Activated T-cell treated with anti-CD3 and anti-CD28 coated beads, Interleukin-2, amount 50 U/mL, for 72 hours (primary cell): ENCODE data around the gene STIM2. TPM values are rescaled to one million over a fixed set of nuclear protein-coding genes. Genes with fewer than 3 reads are reported as not detected.
A peak's percentile ranks its signal among the peaks of the same experiment; 100 is the strongest.

ENCODE experiments used
- ATAC-seq, 2 donors: fragments of 150-1000 bp; cut with Tn5 transposase; replicated peaks in 1 of 2; 2 replicates each; pipeline ENCODE4 v1.10.0; 2021; ENCODE audit warnings: moderate library complexity in 2 of 2, mild to moderate bottlenecking in 1 of 2
- DNase-seq, 2 donors: peaks; one replicate each; pipeline ENCODE4 v3.0.0; 2021 to 2022; ENCODE audit warnings: mixed read lengths in 1 of 2
- H3K27ac Mint-ChIP-seq: one replicate; pipeline ENCODE4 v1.8.0; 2022; ENCODE audit warnings: mild to moderate bottlenecking, moderate library complexity, mixed read lengths
- H3K27me3 Mint-ChIP-seq: one replicate; pipeline ENCODE4 v1.8.0; 2022; ENCODE audit warnings: low read depth, mixed read lengths
- H3K36me3 Mint-ChIP-seq, 2 donors: one replicate each; pipeline ENCODE4 v1.8.0; 2022; ENCODE audit warnings: mixed read lengths in 2 of 2, mild to moderate bottlenecking in 1 of 2; ENCODE audit not compliant: insufficient read depth in 2 of 2
- H3K4me1 Mint-ChIP-seq: one replicate; pipeline ENCODE4 v1.8.0; 2022; ENCODE audit warnings: low read depth, mixed read lengths
- H3K4me3 Mint-ChIP-seq, 2 donors: one replicate each; pipeline ENCODE4 v1.8.0; 2022; ENCODE audit warnings: mild to moderate bottlenecking in 2 of 2, mixed read lengths in 2 of 2, moderate library complexity in 2 of 2
- H3K9me3 Mint-ChIP-seq, 2 donors: one replicate each; pipeline ENCODE4 v1.8.0; 2022; ENCODE audit warnings: mixed read lengths in 2 of 2
- total RNA-seq, 2 donors: library from RNA; stranded (reverse); gene quantifications; one replicate each; pipeline ENCODE4 v1.2.3, GENCODE V29; 2022

The STIM2 gene
- total RNA-seq, 2 donors from 2014 or later = 39.6 to 47.0 TPM

GRCh38 chr4:26842911-26843310 is 17.7 kb upstream of the STIM2 start:
- H3K9me3 Mint-ChIP-seq = peaks cover 0 to 8% of the 10 kb centered on the region in 2 donors
- ATAC-seq (no peak), DNase-seq (no peak)
- no peak overlapping the region for H3K27ac Mint-ChIP-seq
- peaks cover 14% of the 10 kb centered on the region for H3K4me1 Mint-ChIP-seq
- H3K4me3 Mint-ChIP-seq = no peak overlapping the region
- H3K36me3 Mint-ChIP-seq = peaks cover 0 to 3% of the 10 kb centered on the region in 2 donors
- H3K27me3 Mint-ChIP-seq = peaks cover 8% of the 10 kb centered on the region

- Mint-ChIP-seq H3K27ac (no peak overlapping the region), H3K27me3 (peaks cover 8% of the 10 kb centered on the region), H3K4me3 (no peak overlapping the region), H3K9me3 (peaks cover 0 to 8% of the 10 kb centered on the region in 2 donors), H3K36me3 (peaks cover 0 to 3% of the 10 kb centered on the region in 2 donors), H3K4me1 (no peaks in the 10 kb centered on the region)
- ATAC-seq = no peak
- DNase-seq = no peak
These were observed 10.1 kb upstream of the STIM2 start for GRCh38 chr4:26850528-26850927.

- Mint-ChIP-seq H3K4me1 (peaks cover 1% of the 10 kb centered on the region), H3K27me3 (peaks cover 8% of the 10 kb centered on the region), H3K27ac (no peak overlapping the region), H3K36me3 (peaks cover 0 to 3% of the 10 kb centered on the region in 2 donors), H3K4me3 (no peak overlapping the region), H3K9me3 (peaks cover 0 to 8% of the 10 kb centered on the region in 2 donors)
- DNase-seq (no peak), ATAC-seq (no peak)
These were observed 9.5 kb upstream of the STIM2 start for GRCh38 chr4:26851129-26851528.

GRCh38 chr4:26854701-26855100 is 5.9 kb upstream of the STIM2 start:
- Mint-ChIP-seq H3K27ac (no peak overlapping the region), H3K36me3 (peaks cover 0 to 2% of the 10 kb centered on the region in 2 donors), H3K9me3 (no peaks in the 10 kb centered on the region), H3K4me1 (peaks cover 31% of the 10 kb centered on the region), H3K4me3 (no peak overlapping the region), H3K27me3 (no peaks in the 10 kb centered on the region)
- ATAC-seq = no peak
- DNase-seq = no peak

GRCh38 chr4:26856906-26857277 is 3.7 kb upstream of the STIM2 start:
- H3K27me3 Mint-ChIP-seq = no peaks in the 10 kb centered on the region
- peaks cover 37% of the 10 kb centered on the region for H3K4me1 Mint-ChIP-seq
- DNase-seq (no peak), ATAC-seq (no peak)
- peak overlapping the region; percentile 88 to 90 for H3K4me3 Mint-ChIP-seq
- peaks cover 3 to 4% of the 10 kb centered on the region in 2 donors for H3K36me3 Mint-ChIP-seq
- H3K27ac Mint-ChIP-seq = peak overlapping the region; percentile 80
- no peaks in the 10 kb centered on the region for H3K9me3 Mint-ChIP-seq

GRCh38 chr4:26857278-26858034 is 3.2 kb upstream of the STIM2 start:
- DNase-seq = peak; percentile 94 to 97
- peak overlapping the region; percentile 80 for H3K27ac Mint-ChIP-seq
- H3K4me3 Mint-ChIP-seq = peak overlapping the region; percentile 88 to 90
- H3K9me3 Mint-ChIP-seq = no peaks in the 10 kb centered on the region
- ATAC-seq = peak; percentile 58 to 60
- H3K36me3 Mint-ChIP-seq = peaks cover 3 to 4% of the 10 kb centered on the region in 2 donors
- H3K27me3 Mint-ChIP-seq = no peaks in the 10 kb centered on the region
- H3K4me1 Mint-ChIP-seq = peaks cover 39% of the 10 kb centered on the region

- ATAC-seq (no peak), DNase-seq (no peak)
- peak overlapping the region; percentile 88 to 90 for H3K4me3 Mint-ChIP-seq
- H3K9me3 Mint-ChIP-seq = no peaks in the 10 kb centered on the region
- H3K27ac Mint-ChIP-seq = peak overlapping the region; percentile 80
- H3K27me3 Mint-ChIP-seq = no peaks in the 10 kb centered on the region
- peaks cover 46% of the 10 kb centered on the region for H3K4me1 Mint-ChIP-seq
- H3K36me3 Mint-ChIP-seq = peaks cover 3 to 4% of the 10 kb centered on the region in 2 donors
These were observed 2.4 kb upstream of the STIM2 start for GRCh38 chr4:26858035-26858918.

- Mint-ChIP-seq H3K27ac (peak overlapping the region; percentile 80), H3K36me3 (peaks cover 3 to 4% of the 10 kb centered on the region in 2 donors), H3K4me1 (peaks cover 53% of the 10 kb centered on the region), H3K9me3 (no peaks in the 10 kb centered on the region), H3K4me3 (peak overlapping the region; percentile 88 to 90), H3K27me3 (no peaks in the 10 kb centered on the region)
- no peak for DNase-seq
- no peak for ATAC-seq
These were observed 1.7 kb upstream of the STIM2 start for GRCh38 chr4:26858947-26859401.

- Mint-ChIP-seq H3K27me3 (no peaks in the 10 kb centered on the region), H3K9me3 (no peaks in the 10 kb centered on the region), H3K27ac (peak overlapping the region; percentile 80), H3K4me1 (peaks cover 59% of the 10 kb centered on the region), H3K4me3 (peak overlapping the region; percentile 88 to 90), H3K36me3 (peaks cover 3 to 4% of the 10 kb centered on the region in 2 donors)
- ATAC-seq (no peak), DNase-seq (no peak)
These were observed 882 bp upstream of the STIM2 start for GRCh38 chr4:26859762-26860156.

- ATAC-seq (peak; percentile 34 to 43), DNase-seq (peak; percentile 76)
- peaks cover 3 to 4% of the 10 kb centered on the region in 2 donors for H3K36me3 Mint-ChIP-seq
- peak overlapping the region; percentile 88 to 96 for H3K4me3 Mint-ChIP-seq
- H3K27ac Mint-ChIP-seq = peak overlapping the region; percentile 80
- peaks cover 71% of the 10 kb centered on the region for H3K4me1 Mint-ChIP-seq
- no peaks in the 10 kb centered on the region for H3K27me3 Mint-ChIP-seq
- no peaks in the 10 kb centered on the region for H3K9me3 Mint-ChIP-seq
These were observed 337 bp downstream of the STIM2 start for GRCh38 chr4:26860922-26861433.

- H3K4me3 Mint-ChIP-seq = peak overlapping the region; percentile 94 to 96
- peaks cover 3 to 4% of the 10 kb centered on the region in 2 donors for H3K36me3 Mint-ChIP-seq
- H3K9me3 Mint-ChIP-seq = no peaks in the 10 kb centered on the region
- ATAC-seq = peak; percentile 45 to 49
- H3K4me1 Mint-ChIP-seq = peaks cover 72% of the 10 kb centered on the region
- DNase-seq = peak; percentile 80 to 83
- H3K27me3 Mint-ChIP-seq = no peaks in the 10 kb centered on the region
- peak overlapping the region; percentile 99 for H3K27ac Mint-ChIP-seq
These were observed 969 bp downstream of the STIM2 start for GRCh38 chr4:26861434-26862186.

- Mint-ChIP-seq H3K27me3 (no peaks in the 10 kb centered on the region), H3K4me1 (peaks cover 71% of the 10 kb centered on the region)
These were observed 1.8 kb downstream of the STIM2 start for GRCh38 chr4:26862381-26862915.

More at GRCh38 chr4:26862381-26862915, 1.8 kb downstream of the STIM2 start:
- Mint-ChIP-seq H3K36me3 (peaks cover 3 to 4% of the 10 kb centered on the region in 2 donors), H3K4me3 (peak overlapping the region; percentile 94 to 96), H3K27ac (peak overlapping the region; percentile 99), H3K9me3 (no peaks in the 10 kb centered on the region)
- DNase-seq = no peak
- ATAC-seq = no peak
